ENCODE measurements around the gene CRELD2.

Gene CRELD2

DNA sequence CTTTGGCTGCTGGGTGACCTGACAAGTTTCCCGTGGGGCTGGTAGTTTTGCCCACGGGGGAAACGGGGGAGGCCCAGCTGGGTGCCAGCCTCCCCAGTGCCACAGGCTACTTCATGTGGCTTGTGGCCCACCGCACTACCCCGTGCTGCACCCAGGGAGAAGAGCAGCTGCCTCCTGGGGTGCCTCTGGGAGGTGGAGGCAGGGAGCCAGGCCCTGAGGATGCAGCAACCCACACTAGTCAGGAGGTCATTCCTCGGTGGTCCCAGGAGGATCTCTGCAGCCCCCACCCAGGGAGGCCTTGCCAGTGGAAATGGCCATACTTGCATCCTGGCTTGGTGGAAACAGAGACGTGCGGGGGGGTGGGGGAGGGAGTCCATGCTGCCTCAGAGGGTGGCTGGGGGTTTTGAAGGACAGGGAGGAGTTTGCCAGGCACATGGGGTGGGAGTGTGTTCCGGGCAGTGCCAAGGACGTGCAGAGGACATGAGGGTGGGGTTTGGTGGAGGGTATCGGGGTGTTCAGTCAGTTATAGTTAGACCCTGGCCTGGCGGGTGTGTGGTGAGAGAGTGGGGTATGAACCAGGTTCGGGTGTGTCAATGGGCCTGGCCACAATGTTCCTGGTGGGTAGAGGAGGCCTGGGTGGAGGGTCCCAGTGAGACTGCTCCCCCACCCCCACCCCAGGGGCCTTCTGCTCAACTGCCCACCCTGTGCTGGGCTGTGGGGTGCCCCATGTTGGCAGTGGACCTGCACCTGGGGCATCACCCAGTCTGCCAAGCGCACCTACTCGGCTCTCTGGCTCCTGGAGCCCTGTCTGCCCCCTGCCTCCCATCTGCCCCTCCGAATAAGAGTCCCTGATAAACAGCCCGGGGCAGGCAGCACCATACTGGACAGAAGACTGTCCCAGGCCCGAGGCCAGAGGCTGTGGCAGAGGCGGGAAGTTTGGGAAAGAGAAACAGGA is 46.0 kb downstream of the CRELD2 start:
- intact Hi-C loops (cut with DNase I), result loop anchor here (5.0 kb wide), 1 partner anchor 32 kb away; no protein-coding TSS in a partner anchor
- DNase-seq, result peak in 6 of 10 donors; percentile 1 to 75 (median 10)

DNA sequence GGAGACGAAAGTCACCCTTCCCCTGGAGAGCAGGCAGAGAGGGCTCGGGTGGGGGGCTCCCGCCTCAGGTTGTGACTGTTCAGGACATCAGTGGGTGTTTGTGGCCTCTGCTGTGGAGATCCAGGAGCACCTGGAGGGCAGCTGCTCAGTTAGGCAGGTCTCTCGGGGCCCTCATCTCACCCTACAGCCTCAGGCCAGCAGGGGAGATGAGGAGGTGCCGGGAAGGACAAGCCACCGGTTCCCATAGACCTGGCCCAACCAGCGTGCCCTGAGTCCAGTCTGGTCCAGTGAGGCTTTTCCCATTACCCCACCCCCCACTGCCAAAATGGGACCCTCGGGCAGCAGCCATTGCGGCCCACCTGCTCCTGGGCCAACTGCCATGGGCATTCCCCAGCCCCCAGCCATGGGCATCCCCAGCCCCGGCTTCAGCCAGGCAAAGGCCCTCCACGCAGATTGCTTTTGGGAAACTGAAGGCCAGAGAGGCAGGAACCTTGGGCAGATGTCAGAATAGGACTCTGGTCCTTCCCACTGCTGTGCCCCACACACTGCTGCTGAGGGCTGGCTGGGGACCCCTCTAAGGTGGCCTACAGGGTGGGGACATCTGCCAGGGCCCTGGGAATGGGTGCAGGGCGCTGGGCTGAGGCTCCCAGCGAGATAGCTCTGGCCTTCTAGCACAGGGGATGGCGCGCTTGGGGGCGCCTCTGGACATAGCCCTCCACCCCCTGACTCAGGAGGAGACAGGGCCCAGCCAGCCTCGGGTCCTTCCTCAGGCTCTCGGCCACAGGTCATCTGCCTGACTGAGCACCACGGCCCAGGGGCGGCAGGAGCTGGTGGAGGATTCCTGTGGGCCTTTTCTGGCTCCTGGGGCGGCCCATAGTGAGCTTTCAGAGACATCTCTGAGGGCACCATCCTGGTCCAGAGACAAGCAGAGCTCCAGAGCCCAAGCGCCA is 46.9 kb downstream of the CRELD2 start:
- DNase-seq, result peak in 9 of 10 donors; percentile 0 to 79 (median 9)
- intact Hi-C loops (cut with DNase I), result loop anchor here (5.0 kb wide), 1 partner anchor 33 kb away; no protein-coding TSS in a partner anchor

- peak in 8 of 10 donors; percentile 1 to 81 (median 18) for DNase-seq
- intact Hi-C loops (cut with DNase I), result loop anchor here (5.0 kb wide), 1 partner anchor 34 kb away; no protein-coding TSS in a partner anchor
Measured at GRCh38 chr22:49966041-49966773, 47.8 kb downstream of the CRELD2 start.

- DNase-seq, result peak; percentile 7 to 93 (median 34)
- intact Hi-C loops (cut with DNase I), result loop anchor here (5.0 kb wide), 1 partner anchor 35 kb away; no protein-coding TSS in a partner anchor
Measured at GRCh38 chr22:49966774-49967705, 48.6 kb downstream of the CRELD2 start.

GRCh38 chr22:49967706-49968208 is 49.3 kb downstream of the CRELD2 start:
- DNase-seq, result peak; percentile 16 to 94 (median 62)
- intact Hi-C loops (cut with DNase I), result loop anchor here (5.0 kb wide), 1 partner anchor 35 kb away; no protein-coding TSS in a partner anchor

- peak in 9 of 10 donors; percentile 2 to 87 (median 19) for DNase-seq
- intact Hi-C loops (cut with DNase I), result loop anchor here (5.0 kb wide), 1 partner anchor 36 kb away; no protein-coding TSS in a partner anchor
Measured at GRCh38 chr22:49968313-49968830, 49.9 kb downstream of the CRELD2 start.

- peak in 8 of 10 donors; percentile 1 to 82 (median 14) for DNase-seq
- intact Hi-C loops (cut with DNase I), result loop anchor here (5.0 kb wide), 1 partner anchor 37 kb away; no protein-coding TSS in a partner anchor
Measured at GRCh38 chr22:49968831-49969661, 50.6 kb downstream of the CRELD2 start.

GRCh38 chr22:49969751-49970527 is 51.5 kb downstream of the CRELD2 start:
- intact Hi-C loops (cut with DNase I), result loop anchor here (5.0 kb wide), 1 partner anchor 38 kb away; no protein-coding TSS in a partner anchor
- DNase-seq, result peak in 6 of 10 donors; percentile 1 to 79 (median 28)

- intact Hi-C loops (cut with DNase I), result no loop called here
- peak; percentile 81 to 99 (median 88) for DNase-seq
Measured at GRCh38 chr22:49970528-49971231, 52.2 kb downstream of the CRELD2 start.

GRCh38 chr22:49971232-49972162 is 53.1 kb downstream of the CRELD2 start:
- DNase-seq, result peak; percentile 22 to 94 (median 53)
- intact Hi-C loops (cut with DNase I), result no loop called here

- intact Hi-C loops (cut with DNase I), result no loop called here
- peak in 8 of 10 donors; percentile 6 to 69 (median 10) for DNase-seq
Measured at GRCh38 chr22:49972163-49973017, 54.0 kb downstream of the CRELD2 start.

- no peak for DNase-seq
- intact Hi-C loops (cut with DNase I), result no loop called here
Measured at GRCh38 chr22:49973018-49973961, 54.9 kb downstream of the CRELD2 start.

All from posterior cingulate gyrus (tissue), 11 donors.